H1 (cell line): Measurements from ENCODE around the gene ZNF282. TPM values are rescaled to one million over a fixed set of nuclear protein-coding genes. Genes with fewer than 3 reads are reported as not detected.

Experiments used
- CTCF ChIA-PET: fragments of 300-600 bp; sonication (Branson Sonifier 250); formaldehyde crosslinking; loops from one replicate; lab custom pipeline; 2021; ENCODE audit not compliant: partially characterized antibody; lab: Charles Lee
- POLR2A ChIA-PET: fragments of 300-600 bp; sonication (Branson Sonifier 250); formaldehyde crosslinking; loops from one replicate; lab custom pipeline; 2021; ENCODE audit warnings: inconsistent platforms; ENCODE audit not compliant: partially characterized antibody; lab: Charles Lee
- DNase-seq, 2 experiments: peaks; one replicate each; pipeline versions ENCODE4 v3.0.0 to v3.0.0-alpha.2; 2010 to 2022; ENCODE audit warnings: low spot score in 2 of 2, low read depth in 1 of 2, mixed read lengths in 1 of 2
- FAIRE-seq: peaks from 2 replicates; lab custom pipeline; 2011; peaks lifted over from hg19 to GRCh38; lab: Jason Lieb, UNC
- H2AFZ ChIP-seq: 2 replicates; pipeline ENCODE4 v1.8.1; 2012; ENCODE audit warnings: low read length, inconsistent platforms
- H2AK5ac ChIP-seq: 2 replicates; pipeline ENCODE4 v1.6.1; 2013; ENCODE audit warnings: low read depth, low read length
- H2BK120ac ChIP-seq: replicated peaks from 2 replicates; pipeline ENCODE3; 2013; ENCODE audit warnings: low read depth, low read length, inconsistent platforms
- H2BK12ac ChIP-seq: 2 replicates; pipeline ENCODE4 v1.6.1; 2013; ENCODE audit warnings: low read depth, low read length
- H2BK15ac ChIP-seq: 2 replicates; pipeline ENCODE4 v1.6.1; 2013; ENCODE audit warnings: low read length
- H2BK20ac ChIP-seq: 2 replicates; pipeline ENCODE4 v1.6.1; 2013; ENCODE audit warnings: low read length
- H2BK5ac ChIP-seq: 2 replicates; pipeline ENCODE4 v1.6.1; 2013; ENCODE audit warnings: low read depth, low read length
- H3K14ac ChIP-seq: 2 replicates; pipeline ENCODE4 v1.6.1; 2013; ENCODE audit warnings: inconsistent platforms; ENCODE audit not compliant: insufficient read length
- H3K18ac ChIP-seq: 2 replicates; pipeline ENCODE4 v1.6.1; 2013; ENCODE audit warnings: low read length; ENCODE audit errors: extremely low read depth
- H3K23ac ChIP-seq: 2 replicates; pipeline ENCODE4 v1.6.1; 2013; ENCODE audit warnings: inconsistent platforms; ENCODE audit not compliant: insufficient read length
- H3K23me2 ChIP-seq: 2 replicates; pipeline ENCODE4 v1.6.1; 2013; ENCODE audit warnings: low read depth, low read length
- H3K27ac ChIP-seq: 2 replicates; pipeline ENCODE4 v1.6.1; 2011; ENCODE audit warnings: low read depth, low read length, inconsistent platforms
- H3K27me3 ChIP-seq, 4 experiments: replicated peaks in 1 of 4; 1 replicate in 1 of 4; 2 replicates in 3 of 4; pipeline versions ENCODE4 v1.6.1 to v1.8.1; 2011 to 2013; ENCODE audit warnings: low read length in 3 of 4, mild to moderate bottlenecking in 3 of 4, inconsistent platforms in 2 of 4, mixed read lengths in 2 of 4, moderate library complexity in 1 of 4; ENCODE audit not compliant: control insufficient read depth in 3 of 4, insufficient read depth in 3 of 4; ENCODE audit errors: extremely low read depth in 1 of 4
- H3K36me3 ChIP-seq, 4 experiments: 2 replicates each; pipeline versions ENCODE4 v1.6.1 to v1.8.1; 2011 to 2013; ENCODE audit warnings: mild to moderate bottlenecking in 4 of 4, low read length in 3 of 4, moderate library complexity in 2 of 4, control low read depth in 1 of 4, inconsistent platforms in 1 of 4; ENCODE audit not compliant: insufficient read depth in 4 of 4, control insufficient read depth in 2 of 4
- H3K4ac ChIP-seq: replicated peaks from 2 replicates; pipeline ENCODE3; 2013; ENCODE audit warnings: low read length, low read depth, mixed read lengths, inconsistent platforms; ENCODE audit not compliant: insufficient read length
- H3K4me1 ChIP-seq, 4 experiments: replicated peaks in 1 of 4; 1 replicate in 1 of 4; 2 replicates in 3 of 4; pipeline versions ENCODE4 v1.6.1 to v1.8.1; 2011 to 2013; ENCODE audit warnings: low read length in 3 of 4, inconsistent platforms in 2 of 4, mixed read lengths in 1 of 4; ENCODE audit not compliant: insufficient read depth in 4 of 4, control insufficient read depth in 3 of 4
- H3K4me2 ChIP-seq, 2 experiments: 2 replicates each; pipeline versions ENCODE4 v1.6.1 to v1.8.1; 2011 to 2013; ENCODE audit warnings: low read depth in 2 of 2, low read length in 2 of 2, control low read depth in 1 of 2, inconsistent platforms in 1 of 2, mild to moderate bottlenecking in 1 of 2; ENCODE audit not compliant: insufficient read depth in 1 of 2
- H3K4me3 ChIP-seq, 4 experiments: fragments of 200-600, 300-600 bp in 1 of 4; sonication (generic), shearing (Covaris generic), sonication (Bioruptor Twin) in 1 of 4; 2 replicates each; pipeline versions ENCODE4 v1.5.1 to v1.8.1; 2011 to 2016; ENCODE audit warnings: low read length in 4 of 4, low read depth in 3 of 4, control low read depth in 2 of 4, inconsistent platforms in 2 of 4, mild to moderate bottlenecking in 2 of 4, mixed read lengths in 1 of 4, moderate library complexity in 1 of 4; ENCODE audit not compliant: insufficient read depth in 2 of 4; ENCODE audit errors: extremely low read depth in 1 of 4
- H3K56ac ChIP-seq: replicated peaks from 2 replicates; pipeline ENCODE3; 2013; ENCODE audit warnings: low read depth, mild to moderate bottlenecking, mixed read lengths, low read length, inconsistent platforms; ENCODE audit not compliant: insufficient read length
- H3K79me1 ChIP-seq: 2 replicates; pipeline ENCODE4 v1.6.1; 2013; ENCODE audit warnings: low read depth, low read length, control low read depth
- H3K79me2 ChIP-seq, 2 experiments: 2 replicates each; pipeline versions ENCODE4 v1.6.1 to v1.8.1; 2012 to 2013; ENCODE audit warnings: low read length in 2 of 2, mild to moderate bottlenecking in 2 of 2, inconsistent platforms in 1 of 2; ENCODE audit not compliant: insufficient read depth in 2 of 2, control insufficient read depth in 1 of 2
- H3K9ac ChIP-seq, 4 experiments: replicated peaks in 1 of 4; 1 replicate in 1 of 4; 2 replicates in 3 of 4; pipeline versions ENCODE4 v1.6.1 to v1.8.1; 2011 to 2013; ENCODE audit warnings: low read depth in 3 of 4, low read length in 3 of 4, control low read depth in 2 of 4, mild to moderate bottlenecking in 2 of 4, moderate library complexity in 2 of 4, inconsistent platforms in 1 of 4; ENCODE audit errors: extremely low read depth in 1 of 4
- H3K9me3 ChIP-seq, 2 experiments: 2 replicates each; pipeline versions ENCODE4 v1.6.1 to v1.8.1; 2012 to 2013; ENCODE audit warnings: mild to moderate bottlenecking in 2 of 2, moderate library complexity in 2 of 2, control low read depth in 1 of 2, inconsistent platforms in 1 of 2, low read depth in 1 of 2, low read length in 1 of 2, mixed read lengths in 1 of 2; ENCODE audit not compliant: insufficient read depth in 2 of 2
- H4K20me1 ChIP-seq, 2 experiments: replicated peaks in 1 of 2; 2 replicates each; pipeline versions ENCODE3 to v1.8.1; 2011 to 2013; ENCODE audit warnings: inconsistent platforms in 2 of 2, low read length in 2 of 2, mild to moderate bottlenecking in 1 of 2; ENCODE audit not compliant: insufficient read depth in 2 of 2, control insufficient read depth in 1 of 2
- H4K5ac ChIP-seq: 2 replicates; pipeline ENCODE4 v1.6.1; 2013; ENCODE audit warnings: low read length, low read depth, mixed read lengths, inconsistent platforms; ENCODE audit not compliant: insufficient read length
- H4K8ac ChIP-seq: 2 replicates; pipeline ENCODE4 v1.8.0; 2013; ENCODE audit warnings: mild to moderate bottlenecking, moderate library complexity, low read length, inconsistent platforms; ENCODE audit not compliant: insufficient read depth; ENCODE audit errors: extremely low read depth
- H4K91ac ChIP-seq: replicated peaks from 2 replicates; pipeline ENCODE3; 2013; ENCODE audit warnings: low read length, mixed read lengths, inconsistent platforms; ENCODE audit not compliant: insufficient read length
- CEBPB ChIP-seq: IDR thresholded peaks from 2 replicates; pipeline ENCODE4 v1.6.1; 2012; ENCODE audit warnings: low read depth, low read length
- E2F6 ChIP-seq: IDR thresholded peaks from 2 replicates; pipeline ENCODE4 v1.6.1; 2012; ENCODE audit warnings: inconsistent platforms
- GABPA ChIP-seq: IDR thresholded peaks from 2 replicates; pipeline ENCODE4 v1.6.1; 2011; ENCODE audit warnings: mild to moderate bottlenecking, low read length, moderate library complexity, borderline replicate concordance; ENCODE audit not compliant: insufficient read depth
- HDAC2 ChIP-seq, 2 experiments: fragments of 300-600 bp in 1 of 2; sonication (generic) in 1 of 2; IDR thresholded peaks; 2 replicates each; pipeline ENCODE4 v1.6.1; 2011 to 2012; ENCODE audit warnings: low read depth in 2 of 2, low read length in 2 of 2, mild to moderate bottlenecking in 2 of 2, moderate library complexity in 2 of 2, borderline replicate concordance in 1 of 2, inconsistent platforms in 1 of 2
- HDAC6 ChIP-seq: IDR thresholded peaks from one replicate; pipeline ENCODE4 v1.7.1; 2012; ENCODE audit warnings: low read depth, mild to moderate bottlenecking, inconsistent platforms, low read length, moderate library complexity
- POLR2A ChIP-seq, 2 experiments: IDR thresholded peaks; 1 replicate in 1 of 2; 2 replicates in 1 of 2; pipeline ENCODE4 v1.6.1; 2011; ENCODE audit warnings: low read depth in 2 of 2, low read length in 2 of 2, mild to moderate bottlenecking in 2 of 2; ENCODE audit errors: control extremely low read depth in 1 of 2
- RAD21 ChIP-seq, 2 experiments: IDR thresholded peaks in 1 of 2; conservative IDR thresholded peaks in 1 of 2; 2 replicates each; pipeline ENCODE4 v1.6.1; 2011; ENCODE audit warnings: low read depth in 2 of 2, low read length in 2 of 2, improper control_type of control experiment in 1 of 2, inconsistent platforms in 1 of 2, mild to moderate bottlenecking in 1 of 2, moderate library complexity in 1 of 2
- RBBP5 ChIP-seq: IDR thresholded peaks from 2 replicates; pipeline ENCODE4 v1.7.1; 2012; ENCODE audit warnings: low read depth, mild to moderate bottlenecking, inconsistent platforms, low read length, moderate library complexity, borderline replicate concordance
- SAP30 ChIP-seq: fragments of 300-600 bp; sonication (generic); IDR thresholded peaks from 2 replicates; pipeline ENCODE4 v1.7.1; 2012; ENCODE audit warnings: low read length, moderate library complexity, mild to moderate bottlenecking, inconsistent platforms; ENCODE audit not compliant: insufficient read depth, insufficient replicate concordance
- USF2 ChIP-seq: IDR thresholded peaks from 2 replicates; pipeline ENCODE4 v1.6.1; 2011; ENCODE audit warnings: low read length, improper control_type of control experiment
- WGBS, 2 experiments: shearing (Covaris generic) in 1 of 2; methylation state at CpG; one replicate each; pipeline versions ENCODE4 v1.1.6 to v1.1.7; 2013 to 2015; ENCODE audit warnings: low lambda C conversion rate in 2 of 2, mixed read lengths in 2 of 2, inconsistent platforms in 1 of 2, low coverage in 1 of 2, missing lambda C conversion rate in 1 of 2; ENCODE audit not compliant: insufficient replicate concordance in 2 of 2, insufficient coverage in 1 of 2, insufficient read length in 1 of 2; ENCODE audit errors: extremely low coverage in 1 of 2, missing lambda C conversion rate in 1 of 2; 5-methylcytosine and 5-hydroxymethylcytosine counted together
- polyA plus RNA-seq, 7 experiments: library from polyadenylated mRNA; depleted of rRNA in 3 of 7; stranded (reverse) in 5 of 7; unstranded in 2 of 7; fragments of >200 nt in 5 of 7; fragments of 200-250 nt in 2 of 7; gene quantifications; 1 replicate in 5 of 7; 2 replicates in 1 of 7; 4 replicates in 1 of 7; pipeline versions ENCODE4 v1.2.1 to v1.2.3, GENCODE V29; 2011 to 2013; ENCODE audit warnings: missing spikeins in 2 of 7, mixed read lengths in 2 of 7
- total RNA-seq: library from RNA; stranded (reverse); fragmentation: NEBNext Ultra II Directional; extraction: Animal tissue kit (Norgen Biotek cat#: 25700); gene quantifications from 2 replicates; pipeline ENCODE4 v1.2.1, GENCODE V29; 2021

ZNF282 gene
- total and polyA plus RNA-seq, 2 of the 8 experiments (the other 6 are each of a cell fraction or from before 2014, with no cell fraction given): 16.9 to 36.3 TPM

- Histone ChIP-seq H3K23ac (no peak overlapping the region), H2BK120ac (no peak overlapping the region), H4K20me1 (peaks cover 4 to 5% of the 10 kb centered on the region in 2 experiments), H3K4ac (no peak overlapping the region), H3K4me1 (no peaks in the 10 kb centered on the region), H2BK5ac (no peak overlapping the region), H3K9me3 (no peaks in the 10 kb centered on the region), H3K56ac (no peak overlapping the region), H3K14ac (no peak overlapping the region), H3K18ac (no peak overlapping the region), H4K5ac (no peak overlapping the region), H3K79me2 (peaks cover 0 to 9% of the 10 kb centered on the region in 2 experiments; a peak in 2 of 4 replicates), H4K8ac (no peak overlapping the region), H2AK5ac (no peak overlapping the region), H2BK20ac (no peak overlapping the region), H3K4me3 (no peak overlapping the region), H3K23me2 (no peaks in the 10 kb centered on the region), H2BK12ac (no peak overlapping the region), H4K91ac (no peak overlapping the region), H2BK15ac (no peak overlapping the region), H3K27me3 (no peaks in the 10 kb centered on the region), H3K9ac (no peak overlapping the region), H3K79me1 (no peaks in the 10 kb centered on the region), H2AFZ (no peak overlapping the region), H3K4me2 (no peak overlapping the region), H3K27ac (no peak overlapping the region), H3K36me3 (peaks cover 21 to 87% (median 62%) of the 10 kb centered on the region in 4 experiments)
- ChIA-PET POLR2A (interaction anchor here (1.4 kb wide), 1 partner anchor 15 kb away, joined by 5 read pairs; no protein-coding TSS in a partner anchor), CTCF (no interaction called here)
- no peak for DNase-seq
- WGBS, 2 experiments: 81% methylated on average over 9 of the region's 9 CpGs; no CpG with 5 or more reads in 1 of the 2 experiments
- no peak for FAIRE-seq
- TF ChIP-seq CEBPB: no peak
- no peak for TF ChIP-seq POLR2A (IDR thresholded peaks at IDR 0.05; ENCODE audit: control extremely low read depth in 1 of 2, low read depth in 2 of 2, low read length in 2 of 2)
- no peak for TF ChIP-seq HDAC2 (IDR thresholded peaks at IDR 0.05; ENCODE audit: borderline replicate concordance in 1 of 2, low read depth in 2 of 2, low read length in 2 of 2)
- no peak for TF ChIP-seq HDAC6
- TF ChIP-seq E2F6: no peak
- TF ChIP-seq GABPA: no peak
- TF ChIP-seq RBBP5: no peak
- no peak for TF ChIP-seq RAD21 (IDR thresholded peaks at IDR 0.05 in 1 of 2, conservative IDR thresholded peaks at IDR 0.05 in 1 of 2; ENCODE audit: low read depth in 2 of 2, low read length in 2 of 2)
- no peak for TF ChIP-seq USF2
- TF ChIP-seq SAP30: no peak
Measured at GRCh38 chr7:149171892-149172533, 23.3 kb upstream of the ZNF282 start.
